Esophagus squamous epithelium (tissue), 5 donors: ENCODE results near the gene ZFP92. TPM values are rescaled to one million over a fixed set of nuclear protein-coding genes. Genes with fewer than 3 reads are reported as not detected.
"Not testable (repeated sequence)": the region's sequence is repeated elsewhere in the genome, so short reads cannot be mapped to it uniquely, and the experiment has no call there.

ENCODE experiments used
- DNase-seq: peaks from one replicate; lab custom pipeline; 2025; lab: John Stamatoyannopoulos, UW
- H3K27ac ChIP-seq, 4 donors: fragments of 200-600 bp; sonication (generic); one replicate each; pipeline ENCODE4 v1.5.1; 2016 to 2019; ENCODE audit warnings: mild to moderate bottlenecking in 1 of 4
- H3K27me3 ChIP-seq, 4 donors: fragments of 200-600 bp; sonication (generic); 1 replicate in 3 of 4; 2 replicates in 1 of 4; pipeline versions ENCODE4 v1.5.1 to v1.6.0; 2017 to 2021; ENCODE audit warnings: antibody characterized with exemption in 1 of 4
- H3K36me3 ChIP-seq, 3 donors: fragments of 200-600 bp; sonication (generic); one replicate each; pipeline ENCODE4 v1.5.1; 2016 to 2019
- H3K4me1 ChIP-seq, 3 donors: fragments of 200-600 bp; sonication (generic); one replicate each; pipeline ENCODE4 v1.5.1; 2017 to 2019
- H3K4me3 ChIP-seq, 4 donors: fragments of 200-600 bp; sonication (generic); 1 replicate in 3 of 4; 2 replicates in 1 of 4; pipeline ENCODE4 v1.5.1; 2016 to 2019; ENCODE audit warnings: mild to moderate bottlenecking in 2 of 4, moderate library complexity in 1 of 4
- H3K9me3 ChIP-seq, 3 donors: fragments of 200-600 bp; sonication (generic); one replicate each; pipeline ENCODE4 v1.5.1; 2016 to 2019
- POLR2A ChIP-seq, 4 donors: fragments of 450-650 bp; IDR thresholded peaks; one replicate each; pipeline ENCODE4 v1.6.1; 2017; ENCODE audit warnings: antibody characterized with exemption in 4 of 4, mild to moderate bottlenecking in 4 of 4, moderate library complexity in 3 of 4
- WGBS, 2 donors: methylation state at CpG; one replicate each; pipeline ENCODE4 v1.1.5; 2018; 5-methylcytosine and 5-hydroxymethylcytosine counted together
- intact Hi-C: fragments of 100-400 bp; cut with DNase I; formaldehyde crosslinking; loops from one replicate; pipeline ENCODE4 v1.15.0; 2022
- total RNA-seq, 4 donors: library from RNA; depleted of rRNA; stranded (reverse); fragments of >200 nt; gene quantifications; one replicate each; pipeline ENCODE4 v1.1.0, GENCODE V29; 2016
- TF ChIP-seq, protein P1 (sequence below), 6 experiments: fragments of 450-650 bp in 4 of 6; fragments of 200-600 bp in 2 of 6; sonication (generic) in 2 of 6; IDR thresholded peaks; one replicate each; pipeline ENCODE4 v1.5.1; 2016 to 2019; ENCODE audit warnings: antibody characterized with exemption in 6 of 6, mild to moderate bottlenecking in 4 of 6, moderate library complexity in 4 of 6
- donor health status: DM: yes; HTN: yes; CAD: no.

Gene ZFP92
- total RNA-seq, 4 donors from 2014 or later = 0.11 to 0.97 (median 0.37) TPM

DNA sequence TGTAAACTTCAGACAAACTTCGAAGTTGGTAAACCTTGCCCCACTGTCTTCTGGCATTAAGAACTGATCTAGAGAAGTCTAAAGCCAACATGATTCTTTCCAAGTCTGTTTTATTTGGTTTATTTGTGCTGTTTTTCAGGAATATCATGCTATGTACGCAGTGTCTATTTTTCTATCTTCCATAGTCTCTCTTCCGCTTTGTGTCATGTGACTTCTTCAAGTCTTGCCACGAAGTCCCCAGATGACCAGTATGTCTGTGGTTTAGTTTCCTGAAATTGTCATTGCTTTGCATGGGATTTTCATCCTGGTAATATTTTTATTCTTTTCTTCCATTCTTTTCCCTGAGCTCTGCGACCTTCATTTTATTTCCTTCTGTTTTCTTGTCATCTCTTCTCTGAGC is 25.2 kb upstream of the ZFP92 start:
- H3K4me3 ChIP-seq = no peak overlapping the region
- H3K4me1 ChIP-seq = no peaks in the 10 kb centered on the region
- H3K27me3 ChIP-seq = no peaks in the 10 kb centered on the region
- 70 to 72% methylated on average over 5 of the region's 5 CpGs for WGBS, 2 donors
- H3K27ac ChIP-seq = no peak overlapping the region
- no peaks in the 10 kb centered on the region for H3K36me3 ChIP-seq
- TF ChIP-seq POLR2A (IDR thresholded peaks at IDR 0.05) = no peak
- TF ChIP-seq, protein P1, sequence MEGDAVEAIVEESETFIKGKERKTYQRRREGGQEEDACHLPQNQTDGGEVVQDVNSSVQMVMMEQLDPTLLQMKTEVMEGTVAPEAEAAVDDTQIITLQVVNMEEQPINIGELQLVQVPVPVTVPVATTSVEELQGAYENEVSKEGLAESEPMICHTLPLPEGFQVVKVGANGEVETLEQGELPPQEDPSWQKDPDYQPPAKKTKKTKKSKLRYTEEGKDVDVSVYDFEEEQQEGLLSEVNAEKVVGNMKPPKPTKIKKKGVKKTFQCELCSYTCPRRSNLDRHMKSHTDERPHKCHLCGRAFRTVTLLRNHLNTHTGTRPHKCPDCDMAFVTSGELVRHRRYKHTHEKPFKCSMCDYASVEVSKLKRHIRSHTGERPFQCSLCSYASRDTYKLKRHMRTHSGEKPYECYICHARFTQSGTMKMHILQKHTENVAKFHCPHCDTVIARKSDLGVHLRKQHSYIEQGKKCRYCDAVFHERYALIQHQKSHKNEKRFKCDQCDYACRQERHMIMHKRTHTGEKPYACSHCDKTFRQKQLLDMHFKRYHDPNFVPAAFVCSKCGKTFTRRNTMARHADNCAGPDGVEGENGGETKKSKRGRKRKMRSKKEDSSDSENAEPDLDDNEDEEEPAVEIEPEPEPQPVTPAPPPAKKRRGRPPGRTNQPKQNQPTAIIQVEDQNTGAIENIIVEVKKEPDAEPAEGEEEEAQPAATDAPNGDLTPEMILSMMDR (IDR thresholded peaks at IDR 0.05) = no peak
- no peaks in the 10 kb centered on the region for H3K9me3 ChIP-seq
- intact Hi-C loops = no loop called here
- no peak for DNase-seq

DNA sequence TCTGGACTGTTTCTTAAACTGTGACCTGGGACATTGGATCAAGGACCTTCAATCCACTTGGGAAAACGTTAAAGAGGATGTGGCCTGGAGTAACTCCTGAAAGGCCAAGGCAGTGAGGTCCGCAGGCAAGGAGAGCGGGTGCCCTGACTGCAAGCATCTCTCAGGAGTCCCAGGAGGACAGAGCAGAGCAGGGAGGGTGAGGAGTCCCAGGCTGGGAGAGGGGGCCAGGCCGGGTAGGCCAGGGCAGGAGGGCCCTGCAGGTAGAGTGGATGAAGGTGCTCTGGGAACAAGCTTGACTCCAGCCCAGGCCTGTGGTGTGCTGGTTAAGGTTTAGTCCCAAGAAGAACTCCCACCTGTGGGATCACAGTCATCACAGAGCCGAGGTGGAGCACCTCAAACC is 23.9 kb upstream of the ZFP92 start:
- Histone ChIP-seq H3K36me3 (no peaks in the 10 kb centered on the region), H3K4me1 (no peaks in the 10 kb centered on the region), H3K9me3 (no peaks in the 10 kb centered on the region), H3K4me3 (no peak overlapping the region), H3K27ac (no peak overlapping the region), H3K27me3 (no peaks in the 10 kb centered on the region)
- no peak for DNase-seq
- TF ChIP-seq POLR2A (IDR thresholded peaks at IDR 0.05) = no peak
- TF ChIP-seq, protein P1 (IDR thresholded peaks at IDR 0.05) = no peak
- 70 to 75% methylated on average over 2 of the region's 5 CpGs for WGBS, 2 donors
- intact Hi-C loops = no loop called here

DNA sequence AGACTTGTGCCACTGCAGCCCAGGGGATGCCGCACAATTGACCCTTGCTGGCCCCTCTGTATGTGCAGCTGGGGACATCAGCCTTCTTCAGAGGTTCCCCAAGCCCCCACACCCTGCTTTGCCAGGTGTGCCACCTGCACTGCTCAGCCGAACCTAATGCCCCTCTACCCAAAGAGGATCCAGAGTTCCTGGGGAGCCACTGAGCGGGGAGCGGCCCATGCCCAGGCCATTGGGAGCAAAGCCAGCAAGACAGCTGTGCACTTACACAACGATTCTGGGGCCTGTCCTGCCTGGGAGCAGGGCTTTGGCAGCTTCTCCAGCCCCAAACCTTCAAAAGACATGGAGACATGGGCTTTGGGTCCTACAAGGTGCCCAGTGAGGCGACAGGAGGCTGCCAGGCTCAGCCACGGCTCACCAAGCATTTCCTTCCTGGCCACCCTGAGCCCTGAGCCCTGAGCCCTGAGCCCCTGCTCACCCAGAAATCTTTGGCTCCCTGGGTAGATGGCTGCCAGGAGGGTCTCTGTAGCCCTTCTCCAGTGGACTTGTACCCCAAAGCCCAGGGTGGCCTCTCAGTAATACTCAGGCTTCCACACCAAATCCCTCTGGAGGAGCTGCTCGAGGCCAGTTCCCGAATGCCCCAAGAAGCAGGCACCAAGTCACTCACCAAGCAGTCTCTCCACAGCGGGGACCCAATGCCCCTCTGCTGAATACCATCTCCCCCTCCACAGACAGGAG is 23.1 kb upstream of the ZFP92 start:
- Histone ChIP-seq H3K27me3 (no peaks in the 10 kb centered on the region), H3K9me3 (no peaks in the 10 kb centered on the region), H3K27ac (no peak overlapping the region), H3K4me3 (no peak overlapping the region), H3K4me1 (no peaks in the 10 kb centered on the region), H3K36me3 (no peaks in the 10 kb centered on the region)
- TF ChIP-seq POLR2A (IDR thresholded peaks at IDR 0.05) = no peak
- TF ChIP-seq, protein P1 (IDR thresholded peaks at IDR 0.05) = no peak
- intact Hi-C loops = no loop called here
- DNase-seq = no peak
- 80 to 100% methylated on average over 1 of the region's 10 CpGs for WGBS, 2 donors

DNA sequence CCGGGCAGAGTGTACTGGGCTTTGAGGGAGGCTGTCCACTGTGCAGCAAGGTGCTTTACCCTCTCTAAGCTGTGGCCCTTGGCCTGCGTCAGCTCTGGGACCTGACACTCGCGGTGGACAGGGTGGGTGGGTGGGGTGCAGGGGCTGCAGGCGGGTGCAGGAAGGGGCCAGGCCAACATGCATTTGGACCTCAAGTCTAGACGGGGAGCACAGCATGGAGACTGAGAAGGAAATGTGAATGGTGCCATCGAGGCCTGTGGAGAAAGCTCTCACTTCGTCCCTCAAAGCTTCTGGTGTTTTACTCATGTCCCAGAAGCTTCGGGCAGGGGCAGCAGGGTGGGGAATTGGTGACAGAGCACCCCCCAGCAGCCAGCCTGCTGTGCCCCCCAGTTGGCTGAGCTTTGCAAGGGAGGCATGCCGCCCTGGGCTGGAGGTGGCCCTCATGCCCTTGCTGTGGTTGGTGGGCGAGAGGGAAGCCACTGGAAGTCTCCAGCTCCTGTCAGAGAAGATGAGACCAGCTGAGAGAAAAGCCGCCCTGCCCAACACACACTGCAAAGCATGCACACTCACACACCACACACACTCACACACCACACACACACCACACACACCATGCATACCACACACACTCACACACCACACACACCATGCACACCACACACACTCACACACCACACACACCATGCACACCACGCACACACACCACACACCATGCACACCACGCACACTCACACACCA is 22.4 kb upstream of the ZFP92 start:
- DNase-seq = no peak
- 79 to 93% methylated on average over 3 to 7 of the region's 14 CpGs for WGBS, 2 donors
- H3K9me3 ChIP-seq = no peaks in the 10 kb centered on the region
- no peaks in the 10 kb centered on the region for H3K4me1 ChIP-seq
- no peak overlapping the region for H3K4me3 ChIP-seq
- H3K27ac ChIP-seq = no peak overlapping the region
- no peaks in the 10 kb centered on the region for H3K27me3 ChIP-seq
- intact Hi-C loops = no loop called here
- TF ChIP-seq, protein P1 (IDR thresholded peaks at IDR 0.05) = no peak
- no peak for TF ChIP-seq POLR2A (IDR thresholded peaks at IDR 0.05)
- H3K36me3 ChIP-seq = no peaks in the 10 kb centered on the region

DNA sequence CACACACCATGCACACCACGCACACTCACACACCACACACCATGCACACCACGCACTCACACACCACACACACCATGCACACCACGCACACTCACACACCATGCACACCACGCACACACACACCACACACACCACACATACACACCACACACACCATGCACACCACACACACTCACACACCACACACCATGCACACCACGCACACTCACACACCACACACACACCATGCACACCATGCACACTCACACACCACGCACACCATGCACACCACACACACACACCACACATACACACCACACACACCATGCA is 21.9 kb upstream of the ZFP92 start:
- H3K4me3 ChIP-seq, DNase-seq, H3K27me3 ChIP-seq, intact Hi-C loops, H3K9me3 ChIP-seq, H3K27ac ChIP-seq, H3K4me1 ChIP-seq, H3K36me3 ChIP-seq: not testable (repeated sequence)
- WGBS, 2 donors = 80 to 82% methylated on average over 5 to 6 of the region's 6 CpGs
